H9 (cell line): ENCODE measurements around the gene MAD1L1. TPM values are rescaled to one million over a fixed set of nuclear protein-coding genes. Genes with fewer than 3 reads are reported as not detected.

ENCODE experiments used
- DNase-seq: peaks from one replicate; pipeline ENCODE4 v3.0.0-alpha.2; 2017
- H2AFZ ChIP-seq: one replicate; pipeline ENCODE4 v1.6.1; 2013; ENCODE audit warnings: mild to moderate bottlenecking, low read length, control low read depth, moderate library complexity
- H2AK5ac ChIP-seq: 2 replicates; pipeline ENCODE4 v1.6.1; 2013; ENCODE audit warnings: low read length, control low read depth, mixed read lengths; ENCODE audit not compliant: insufficient read length
- H2BK120ac ChIP-seq: one replicate; pipeline ENCODE4 v1.6.1; 2013; ENCODE audit warnings: low read depth, mild to moderate bottlenecking, low read length, control low read depth, inconsistent platforms; ENCODE audit not compliant: poor library complexity, severe bottlenecking
- H2BK12ac ChIP-seq: 2 replicates; pipeline ENCODE4 v1.6.1; 2013; ENCODE audit warnings: low read length, control low read depth, mixed read lengths, low read depth; ENCODE audit not compliant: insufficient read length
- H2BK15ac ChIP-seq: 2 replicates; pipeline ENCODE4 v1.6.1; 2013; ENCODE audit warnings: low read depth, low read length, control low read depth
- H2BK20ac ChIP-seq: one replicate; pipeline ENCODE4 v1.6.1; 2013; ENCODE audit warnings: low read depth, mild to moderate bottlenecking, low read length, control low read depth, inconsistent platforms; ENCODE audit not compliant: poor library complexity, severe bottlenecking
- H2BK5ac ChIP-seq: 2 replicates; pipeline ENCODE4 v1.6.1; 2013; ENCODE audit warnings: low read length, control low read depth, mixed read lengths; ENCODE audit not compliant: insufficient read length
- H3K14ac ChIP-seq: 2 replicates; pipeline ENCODE4 v1.6.1; 2013; ENCODE audit warnings: low read length, control low read depth; ENCODE audit not compliant: insufficient read depth
- H3K18ac ChIP-seq: 2 replicates; pipeline ENCODE4 v1.6.1; 2013; ENCODE audit warnings: low read depth, mild to moderate bottlenecking, mixed read lengths, low read length, control low read depth; ENCODE audit not compliant: insufficient read length
- H3K23ac ChIP-seq: 2 replicates; pipeline ENCODE4 v1.6.1; 2013; ENCODE audit warnings: low read length, control low read depth, mixed read lengths, low read depth; ENCODE audit not compliant: insufficient read length
- H3K23me2 ChIP-seq: 2 replicates; pipeline ENCODE4 v1.6.1; 2013; ENCODE audit warnings: low read depth, mild to moderate bottlenecking, mixed read lengths, low read length, control low read depth; ENCODE audit not compliant: insufficient read length, poor library complexity, severe bottlenecking
- H3K27ac ChIP-seq: 2 replicates; pipeline ENCODE4 v1.5.1; 2013; ENCODE audit warnings: low read length, control low read depth, mixed read lengths, low read depth; ENCODE audit not compliant: insufficient read length
- H3K27me3 ChIP-seq: 2 replicates; pipeline ENCODE4 v1.6.1; 2013; ENCODE audit warnings: low read length, control low read depth, inconsistent platforms; ENCODE audit not compliant: insufficient read depth
- H3K4ac ChIP-seq: 2 replicates; pipeline ENCODE4 v1.6.1; 2013; ENCODE audit warnings: low read depth, mild to moderate bottlenecking, control low read depth, inconsistent platforms, low read length, moderate library complexity
- H3K4me1 ChIP-seq: 2 replicates; pipeline ENCODE4 v1.6.1; 2013; ENCODE audit warnings: low read length, control low read depth, inconsistent platforms; ENCODE audit not compliant: insufficient read depth
- H3K4me2 ChIP-seq: 2 replicates; pipeline ENCODE4 v1.6.1; 2013; ENCODE audit warnings: low read length, control low read depth, mixed read lengths; ENCODE audit not compliant: insufficient read length, insufficient read depth
- H3K56ac ChIP-seq: 2 replicates; pipeline ENCODE4 v1.6.1; 2013; ENCODE audit warnings: low read depth, mild to moderate bottlenecking, mixed read lengths, low read length, control low read depth; ENCODE audit not compliant: insufficient read length
- H3K79me1 ChIP-seq: 2 replicates; pipeline ENCODE4 v1.6.1; 2013; ENCODE audit warnings: low read depth, mild to moderate bottlenecking, moderate library complexity, low read length, control low read depth, inconsistent platforms; ENCODE audit not compliant: insufficient read depth, poor library complexity, severe bottlenecking
- H3K79me2 ChIP-seq: 2 replicates; pipeline ENCODE4 v1.6.1; 2013; ENCODE audit warnings: low read length, control low read depth, inconsistent platforms; ENCODE audit not compliant: insufficient read depth
- H3K9ac ChIP-seq: 2 replicates; pipeline ENCODE4 v1.6.1; 2013; ENCODE audit warnings: low read length, control low read depth, mixed read lengths; ENCODE audit not compliant: insufficient read length; ENCODE audit errors: extremely low read depth
- H3K9me3 ChIP-seq: one replicate; pipeline ENCODE4 v1.6.1; 2013; ENCODE audit warnings: low read depth, low read length, inconsistent platforms; ENCODE audit not compliant: control insufficient read depth
- H3T11ph ChIP-seq: one replicate; pipeline ENCODE4 v1.6.1; 2013; ENCODE audit warnings: mild to moderate bottlenecking, low read length, control low read depth, inconsistent platforms
- H4K20me1 ChIP-seq: one replicate; pipeline ENCODE4 v1.6.1; 2013; ENCODE audit not compliant: control insufficient read depth, insufficient read length, insufficient read depth
- H4K5ac ChIP-seq: 2 replicates; pipeline ENCODE4 v1.6.1; 2013; ENCODE audit warnings: low read depth, mild to moderate bottlenecking, mixed read lengths, low read length, control low read depth; ENCODE audit not compliant: insufficient read length
- H4K8ac ChIP-seq: replicated peaks from 2 replicates; pipeline ENCODE4 v1.6.1; 2013; ENCODE audit warnings: low read length, control low read depth, mixed read lengths, low read depth; ENCODE audit not compliant: insufficient read length
- H4K91ac ChIP-seq: 2 replicates; pipeline ENCODE4 v1.6.1; 2013; ENCODE audit warnings: low read depth, mild to moderate bottlenecking, moderate library complexity, mixed read lengths, low read length, control low read depth; ENCODE audit not compliant: insufficient read length
- H3K27ac Mint-ChIP-seq, 3 experiments: 2 replicates in 2 of 3; 3 replicates in 1 of 3; pipeline ENCODE4 v1.8.0; 2020 to 2021; ENCODE audit warnings: mixed read lengths in 3 of 3, mild to moderate bottlenecking in 1 of 3, moderate library complexity in 1 of 3
- H3K27me3 Mint-ChIP-seq: 2 replicates; pipeline ENCODE4 v1.8.0; 2021; ENCODE audit warnings: low read depth, mild to moderate bottlenecking, moderate library complexity, mixed read lengths
- H3K36me3 Mint-ChIP-seq, 3 experiments: 2 replicates in 2 of 3; 3 replicates in 1 of 3; pipeline ENCODE4 v1.8.0; 2020 to 2021; ENCODE audit warnings: low read depth in 3 of 3, mixed read lengths in 3 of 3; ENCODE audit not compliant: insufficient read depth in 1 of 3
- H3K4me1 Mint-ChIP-seq, 2 experiments: 2 replicates each; pipeline ENCODE4 v1.8.0; 2020; ENCODE audit warnings: mixed read lengths in 2 of 2
- H3K4me3 Mint-ChIP-seq, 2 experiments: 2 replicates in 1 of 2; 3 replicates in 1 of 2; pipeline ENCODE4 v1.8.0; 2020 to 2021; ENCODE audit warnings: mild to moderate bottlenecking in 2 of 2, mixed read lengths in 2 of 2, moderate library complexity in 1 of 2
- H3K9me3 Mint-ChIP-seq, 2 experiments: 2 replicates in 1 of 2; 3 replicates in 1 of 2; pipeline ENCODE4 v1.8.0; 2020; ENCODE audit warnings: mild to moderate bottlenecking in 2 of 2, mixed read lengths in 2 of 2, moderate library complexity in 1 of 2
- CTCF ChIP-seq: fragments of 200-600 bp; sonication (generic); conservative IDR thresholded peaks from 3 replicates; pipeline ENCODE4 v1.8.0; 2021; ENCODE audit warnings: antibody characterized with exemption, mild to moderate bottlenecking
- WGBS: extraction: QIAGEN DNeasy Blood & Tissue Kit; methylation state at CpG from one replicate; pipeline ENCODE4 v1.1.7; 2013; ENCODE audit warnings: missing lambda C conversion rate, low lambda C conversion rate, mixed read lengths; ENCODE audit not compliant: insufficient read length; ENCODE audit errors: extremely low coverage; 5-methylcytosine and 5-hydroxymethylcytosine counted together
- total RNA-seq: library from RNA; stranded (reverse); gene quantifications from 2 replicates; pipeline ENCODE4 v1.2.1, GENCODE V29; 2021

Gene MAD1L1
- total RNA-seq, 1 experiment from 2014 or later, result 39.0 TPM

- peaks cover 0 to 18% (median 14%) of the 10 kb centered on the region in 3 experiments; a peak in 6 of 7 replicates for H3K36me3 Mint-ChIP-seq
- Histone ChIP-seq H3K4me1 (no peaks in the 10 kb centered on the region), H3K4ac (no peak overlapping the region), H3K79me1 (no peaks in the 10 kb centered on the region), H2BK5ac (no peak overlapping the region), H3K9ac (no peak overlapping the region), H3K79me2 (no peaks in the 10 kb centered on the region), H2BK12ac (no peak overlapping the region), H2BK15ac (no peak overlapping the region), H2BK20ac (no peak overlapping the region), H4K20me1 (no peaks in the 10 kb centered on the region), H4K91ac (no peak overlapping the region), H3T11ph (no peak overlapping the region), H3K27ac (no peak overlapping the region), H2AFZ (no peak overlapping the region), H3K23me2 (no peaks in the 10 kb centered on the region), H2AK5ac (no peak overlapping the region), H3K27me3 (no peaks in the 10 kb centered on the region), H3K9me3 (no peaks in the 10 kb centered on the region), H4K5ac (no peak overlapping the region), H3K18ac (no peak overlapping the region), H2BK120ac (no peak overlapping the region), H3K23ac (no peak overlapping the region), H3K14ac (no peak overlapping the region), H3K4me2 (no peak overlapping the region), H3K56ac (no peak overlapping the region), H4K8ac (no peak overlapping the region)
- peak overlapping the region in 1 of 3 experiments; percentile 66; a peak in 1 of 7 replicates for H3K27ac Mint-ChIP-seq
- no peak for TF ChIP-seq CTCF
- WGBS, result no CpG with 5 or more reads among the region's 8 CpGs
- H3K4me1 Mint-ChIP-seq, result no peaks in the 10 kb centered on the region
- H3K4me3 Mint-ChIP-seq, result no peak overlapping the region
- H3K9me3 Mint-ChIP-seq, result no peaks in the 10 kb centered on the region
- no peak for DNase-seq
- H3K27me3 Mint-ChIP-seq, result no peaks in the 10 kb centered on the region
These were observed 263.1 kb downstream of the MAD1L1 start for GRCh38 chr7:1969459-1970284.
